GM18867 (cell line): Measurements from ENCODE around the gene PPCS.
"Not testable (repeated sequence)": the region's sequence is repeated elsewhere in the genome, so short reads cannot be mapped to it uniquely, and the experiment has no call there.

Source experiments
- ATAC-seq: cut with Tn5 transposase; IDR thresholded peaks from one replicate; pipeline ENCODE4 v1.9.1; 2021; ENCODE audit warnings: mild to moderate bottlenecking, moderate library complexity; ENCODE audit not compliant: unreplicated experiment

The PPCS gene

DNA sequence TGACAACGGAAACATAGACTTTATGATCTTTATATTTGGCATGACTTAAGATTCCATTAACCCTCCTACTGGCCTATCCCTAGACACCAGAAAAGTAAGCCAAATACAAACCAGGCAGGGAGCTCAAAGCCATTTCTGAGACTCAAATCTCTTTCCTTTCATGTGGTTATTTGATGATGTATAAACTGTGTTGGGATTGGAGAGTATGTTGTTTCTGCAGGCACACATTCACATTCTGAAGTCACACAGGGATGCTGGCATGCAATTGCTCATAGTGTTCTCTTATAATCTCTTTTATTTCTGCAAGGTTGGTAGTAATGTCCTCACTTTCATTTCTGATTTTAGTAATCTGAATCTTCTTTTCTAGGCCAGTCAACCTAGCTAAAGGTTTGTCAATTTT is 6.3 kb upstream of the PPCS start:
- no peak for ATAC-seq

DNA sequence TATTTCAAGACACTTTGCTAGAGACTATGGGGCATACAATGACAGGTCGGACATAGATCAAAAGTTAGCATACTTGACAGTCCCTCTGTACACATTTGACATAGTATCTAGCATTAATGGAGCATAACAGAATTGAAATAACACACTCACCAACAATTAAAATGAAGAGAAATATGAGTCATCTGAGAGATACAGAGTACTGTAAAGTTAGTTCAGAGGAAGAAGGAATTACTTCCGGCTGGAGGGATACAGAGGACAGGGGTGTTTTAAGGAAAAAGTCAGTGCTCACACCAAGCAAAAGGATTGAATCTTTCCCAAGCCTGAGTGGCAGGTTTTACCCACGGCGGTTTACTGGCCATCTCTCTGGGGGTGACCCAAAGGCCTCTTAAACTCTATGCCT is 3.0 kb upstream of the PPCS start:
- no peak for ATAC-seq

DNA sequence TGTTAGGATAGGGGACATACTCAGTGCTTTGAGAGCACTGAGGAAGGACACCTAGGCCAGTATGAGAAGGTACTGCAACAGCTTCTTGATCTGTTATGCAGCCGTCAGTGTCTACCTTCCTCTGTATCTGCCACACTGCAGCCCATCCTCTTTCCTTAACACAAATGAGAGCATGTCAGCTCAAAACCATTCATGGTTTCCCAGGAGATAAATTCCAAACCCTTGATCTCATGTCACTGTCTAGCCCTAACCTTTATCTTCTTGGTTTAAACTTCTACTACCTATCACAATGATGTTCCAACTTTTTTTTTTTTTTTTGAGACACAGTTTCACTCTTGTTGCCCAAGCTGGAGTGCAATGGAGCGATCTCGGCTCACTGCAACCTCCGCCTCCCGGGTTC is 1.9 kb upstream of the PPCS start:
- no peak for ATAC-seq

DNA sequence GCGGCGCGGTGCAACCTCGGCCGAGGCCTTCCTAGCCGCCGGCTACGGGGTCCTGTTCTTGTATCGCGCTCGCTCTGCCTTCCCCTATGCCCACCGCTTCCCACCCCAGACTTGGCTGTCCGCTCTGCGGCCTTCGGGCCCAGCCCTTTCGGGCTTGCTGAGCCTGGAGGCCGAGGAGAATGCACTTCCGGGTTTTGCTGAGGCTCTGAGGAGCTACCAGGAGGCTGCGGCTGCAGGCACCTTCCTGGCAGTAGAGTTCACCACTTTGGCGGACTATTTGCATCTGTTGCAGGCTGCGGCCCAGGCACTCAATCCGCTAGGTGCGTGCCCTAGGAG is 379 bp downstream of the PPCS start:
- ATAC-seq: peak; percentile 72

DNA sequence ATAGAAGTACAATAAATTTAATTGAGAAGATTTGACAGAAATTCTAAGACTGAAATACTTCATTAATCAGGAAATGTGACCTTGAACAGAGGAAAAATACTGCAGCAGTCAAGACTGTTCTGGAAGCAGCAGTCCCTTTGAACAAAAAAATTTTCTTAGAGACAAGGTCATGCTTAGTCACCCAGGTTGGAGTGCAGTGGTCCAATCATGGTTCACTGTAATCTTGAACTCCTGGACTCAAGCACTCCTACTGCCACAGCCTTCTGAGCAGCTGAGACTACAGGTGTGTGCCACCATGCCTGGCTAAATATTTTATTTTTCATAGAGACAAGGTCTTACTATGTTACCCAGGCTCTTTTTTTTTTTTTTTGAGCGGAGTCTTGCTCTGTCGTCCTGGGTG is 4.9 kb downstream of the PPCS start:
- ATAC-seq: no peak

DNA sequence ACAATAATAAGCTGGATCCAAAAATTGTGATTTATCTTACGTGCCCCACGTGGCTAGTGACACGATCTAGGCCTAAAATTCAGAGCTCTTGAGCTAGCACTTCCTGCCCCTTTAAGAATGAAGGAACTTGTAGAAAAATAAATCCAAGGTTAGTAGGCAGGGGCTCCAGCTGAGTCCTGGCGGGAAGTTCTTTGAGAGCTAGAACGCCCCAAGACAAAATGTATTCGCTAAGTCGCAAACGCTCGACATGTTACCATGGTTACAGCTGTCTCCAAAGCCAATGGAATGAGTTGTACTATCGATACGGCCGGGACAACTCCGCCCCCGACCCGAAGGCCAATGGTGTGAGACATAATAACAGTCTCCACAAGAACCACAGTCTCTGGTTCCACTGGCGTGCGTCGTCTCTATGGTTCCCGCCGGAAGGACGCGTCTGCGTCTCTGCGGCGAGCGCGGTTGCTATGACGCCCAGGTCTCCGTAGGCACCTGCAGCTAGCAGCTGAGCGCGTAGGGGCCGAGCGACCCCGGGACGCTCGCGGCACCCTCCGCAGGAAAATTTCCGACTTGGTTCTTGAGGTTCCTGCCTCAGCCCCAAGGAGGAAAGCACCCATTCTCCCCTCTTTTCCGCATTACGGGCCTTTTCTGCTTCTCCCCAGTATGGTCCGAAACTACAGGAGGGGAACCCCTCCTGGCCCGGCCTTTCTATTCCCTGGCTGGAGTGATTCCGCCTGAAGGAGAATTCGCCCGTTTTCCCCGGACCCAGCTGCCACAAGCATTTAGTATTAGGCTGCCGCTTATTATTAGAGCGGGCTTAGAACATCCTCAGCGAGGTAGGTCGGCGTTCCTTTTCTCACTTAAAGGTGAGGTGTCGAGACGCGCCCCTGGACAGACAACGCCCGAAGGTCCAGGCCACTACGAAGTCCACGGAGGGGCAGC is 6.8 kb downstream of the PPCS start, which contains the start of gene CCDC30:
Gene CCDC30 (plus strand): TSS at position 459 of the 936 bp plus-strand sequence. CDS start 17,266 bp downstream, outside the sequence.
- peak; percentile 98 for ATAC-seq

DNA sequence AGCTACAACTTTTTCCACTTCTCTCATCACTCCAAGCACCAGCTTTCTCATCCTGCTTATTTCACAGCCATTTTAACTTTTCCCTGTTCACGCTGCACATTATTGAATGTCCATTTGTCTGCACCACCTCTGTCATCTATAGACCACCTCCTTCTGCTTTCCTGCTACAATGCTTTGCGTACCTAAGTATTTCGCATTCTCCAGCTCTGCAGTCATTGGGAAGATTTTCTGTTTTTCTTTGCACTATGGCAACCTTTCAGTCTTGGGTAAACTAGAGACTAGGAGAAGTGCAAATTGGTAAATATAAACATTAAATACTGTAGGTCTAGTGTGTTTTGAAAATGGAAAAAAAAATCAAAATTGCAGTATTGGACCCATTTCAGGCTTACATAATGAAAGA is 7.6 kb downstream of the PPCS start:
- ATAC-seq: no peak

DNA sequence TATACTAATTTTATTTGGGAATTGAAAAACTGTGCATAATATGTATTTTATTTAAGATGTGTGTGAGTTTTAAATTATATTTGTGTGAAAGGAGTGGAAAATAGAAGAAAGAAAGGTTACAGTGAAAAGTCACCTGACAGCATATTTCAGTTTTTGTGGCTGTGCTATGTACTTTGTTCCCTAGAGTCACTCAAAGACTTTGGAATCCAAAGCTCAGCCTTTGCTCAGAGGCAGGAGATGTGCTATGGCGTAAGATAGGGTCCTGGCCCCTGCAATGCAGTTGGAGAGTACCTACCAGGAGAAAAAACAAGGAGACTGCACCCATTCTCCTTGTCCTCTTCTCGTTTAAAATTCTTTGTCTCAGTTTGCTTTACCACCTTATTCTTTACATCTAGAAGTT is 9.7 kb downstream of the PPCS start:
- no peak for ATAC-seq

DNA sequence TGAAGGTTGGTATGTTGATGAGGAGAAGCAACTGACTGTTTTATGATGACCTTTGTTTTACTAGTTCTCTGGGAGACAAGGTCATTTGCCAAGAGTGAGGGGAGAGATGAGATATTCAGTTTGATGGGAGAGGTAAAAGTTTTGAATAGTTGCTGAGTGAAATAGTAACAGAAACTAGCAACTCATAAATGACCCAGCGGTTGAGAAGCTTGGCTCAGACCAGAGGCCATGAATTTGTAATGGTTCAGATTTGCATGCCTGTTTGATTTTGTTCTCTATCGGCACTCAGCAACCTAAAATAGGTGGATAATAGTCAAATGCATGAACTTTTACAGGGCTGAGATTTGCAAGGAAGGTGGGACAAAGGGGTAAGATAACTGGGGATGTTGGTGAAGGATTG is 13.4 kb downstream of the PPCS start:
- ATAC-seq: peak; percentile 48

DNA sequence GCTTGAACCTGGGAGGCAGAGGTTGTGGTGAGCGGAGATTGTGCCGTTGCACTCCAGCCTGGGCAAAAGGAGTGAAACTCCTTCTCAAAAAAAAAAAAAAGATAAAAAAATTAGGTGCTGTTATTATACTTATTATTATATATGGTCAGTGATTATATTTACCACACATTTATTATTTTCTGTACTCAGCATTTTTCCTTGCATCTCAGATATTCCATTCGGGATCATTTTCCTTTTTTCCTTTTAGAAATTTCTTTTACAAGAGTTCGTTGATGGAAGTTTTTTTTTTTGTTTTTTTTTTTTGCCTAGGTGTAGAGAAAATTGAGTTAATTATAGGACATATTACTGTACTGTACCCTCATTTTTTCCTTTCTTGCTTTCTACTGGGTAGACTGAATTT is 20.3 kb downstream of the PPCS start:
- ATAC-seq: no peak

DNA sequence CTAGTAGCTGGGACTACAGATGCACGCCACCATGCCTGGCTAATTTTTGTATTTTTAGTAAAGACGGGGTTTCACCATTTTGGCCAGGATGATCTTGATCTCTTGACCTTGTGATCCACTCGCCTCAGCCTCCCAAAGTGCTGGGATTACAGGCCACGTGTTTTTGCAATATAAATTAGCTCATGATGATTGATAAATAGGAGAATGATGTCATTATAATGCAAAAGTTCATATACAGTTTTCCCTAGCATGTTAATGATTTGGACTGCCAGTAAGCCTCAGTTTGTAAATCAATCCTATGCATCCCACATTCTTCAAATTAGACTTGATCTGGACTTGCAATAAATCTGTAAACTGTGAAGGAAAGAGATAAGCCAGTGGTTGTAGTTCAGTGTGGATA is 21.0 kb downstream of the PPCS start:
- ATAC-seq: not testable (repeated sequence)

DNA sequence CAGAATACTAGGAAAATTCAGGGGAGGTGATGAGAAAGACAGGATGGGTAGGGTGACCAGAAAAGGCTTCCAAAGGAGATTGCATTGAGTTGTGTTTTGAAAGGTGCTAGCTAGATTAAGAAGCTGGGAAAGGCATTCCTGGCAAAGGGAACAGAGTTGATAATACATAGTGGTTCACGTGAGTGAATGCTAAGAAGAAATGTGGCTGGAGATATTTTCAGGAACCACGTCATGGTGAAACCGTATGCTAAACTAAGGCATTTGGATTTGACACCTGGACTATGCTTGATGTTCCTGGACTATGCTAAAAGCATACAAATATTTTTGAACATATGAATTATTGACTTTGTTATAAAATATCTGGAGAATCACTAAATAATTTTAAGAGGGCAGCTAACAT is 21.4 kb downstream of the PPCS start:
- no peak for ATAC-seq

DNA sequence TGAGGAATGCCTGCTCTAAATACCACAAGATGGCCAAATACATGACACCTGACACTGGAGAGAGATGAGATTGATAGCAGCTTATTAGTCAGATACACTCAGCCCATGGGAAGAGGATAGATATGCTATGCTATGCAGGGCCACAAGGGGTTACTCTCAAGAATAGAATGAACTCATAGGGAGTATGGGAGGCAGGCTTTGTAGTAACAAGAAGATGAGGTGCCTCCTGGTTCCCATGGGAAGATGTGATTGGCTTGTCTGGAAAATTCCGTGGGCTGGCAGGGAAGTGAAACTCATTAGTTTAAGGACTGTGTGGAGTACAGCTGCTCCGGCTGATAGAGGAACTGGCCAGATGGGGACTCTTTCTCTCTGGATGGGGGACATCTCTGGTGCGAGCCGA is 23.3 kb downstream of the PPCS start:
- no peak for ATAC-seq

DNA sequence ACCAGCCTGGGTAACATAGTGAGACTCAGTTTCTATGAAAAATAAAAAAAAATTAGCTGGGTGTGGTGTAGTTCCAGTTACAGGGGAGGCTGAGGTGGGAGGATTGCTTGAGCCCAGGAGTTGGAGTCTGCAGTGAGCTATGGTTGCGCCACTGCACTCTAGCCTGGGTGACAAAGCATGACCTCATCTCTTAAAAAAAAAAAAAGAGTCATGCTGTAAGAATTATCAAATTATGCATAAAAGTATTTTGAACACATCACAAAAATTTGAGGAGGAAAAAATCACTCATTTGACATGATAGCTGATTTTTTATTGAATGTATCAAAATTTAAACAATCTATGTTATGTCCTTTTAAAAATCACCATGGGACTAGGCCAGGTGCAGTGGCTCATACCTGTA is 24.6 kb downstream of the PPCS start:
- ATAC-seq: no peak

DNA sequence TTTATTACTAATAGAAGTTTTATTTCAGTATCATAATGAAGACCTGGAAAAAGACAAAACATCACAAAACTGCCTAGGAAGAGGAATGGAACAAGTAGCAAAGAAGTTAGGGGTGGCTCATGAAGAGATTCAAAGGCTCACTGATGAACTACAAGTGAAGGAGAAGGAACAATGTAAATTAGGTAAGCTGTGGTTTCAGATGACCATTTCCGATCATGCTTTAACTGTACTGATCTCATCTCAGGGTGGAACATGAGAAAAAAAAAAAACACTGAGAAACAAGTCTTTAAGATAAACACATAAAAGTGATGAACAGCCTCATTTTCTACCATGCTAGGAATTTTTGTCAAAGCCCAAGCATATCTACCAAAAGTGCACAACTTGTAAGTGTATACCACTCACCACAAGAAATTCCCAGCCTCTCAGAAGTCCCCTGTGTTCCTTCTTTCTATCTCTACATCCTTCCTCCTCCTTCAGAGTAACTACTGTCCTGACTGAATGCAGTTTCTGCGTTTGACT is 26.4 kb downstream of the PPCS start:
- no peak for ATAC-seq

DNA sequence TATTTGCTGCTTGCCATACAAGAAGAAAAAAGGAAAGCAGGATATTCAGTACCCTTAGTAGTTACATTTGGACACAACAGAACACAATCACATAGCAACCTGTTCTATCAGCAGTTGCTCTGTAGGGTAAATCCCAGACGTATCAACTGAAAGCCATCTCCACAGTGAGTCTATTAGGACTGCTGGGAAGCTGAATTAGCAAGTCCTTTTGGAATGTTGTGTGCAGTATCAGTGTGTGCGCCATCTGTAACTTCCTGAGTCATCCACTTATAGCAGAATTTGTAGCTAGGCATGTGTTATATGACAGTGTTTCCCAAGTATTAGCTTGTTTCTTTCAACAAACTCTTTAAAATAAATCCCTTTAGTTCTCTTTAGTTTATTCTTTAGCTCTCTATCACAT is 28.0 kb downstream of the PPCS start:
- ATAC-seq: no peak

DNA sequence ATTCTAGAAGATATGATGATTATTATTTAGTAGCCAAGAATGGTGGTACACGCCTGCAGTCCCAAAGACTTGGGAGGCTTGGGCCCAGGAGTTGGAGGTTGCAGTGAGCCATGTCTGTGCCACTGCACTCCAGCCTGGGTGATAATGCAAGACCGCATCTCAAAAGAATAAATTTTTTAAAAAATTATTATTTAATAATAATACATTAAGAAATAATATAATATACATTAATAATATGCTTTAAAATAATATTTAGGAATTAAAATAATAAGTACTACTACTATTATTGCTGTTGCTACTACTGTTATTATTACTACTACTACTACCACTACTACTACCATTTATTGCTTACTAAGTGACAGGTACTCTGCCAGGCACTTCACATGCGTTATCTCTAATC is 33.9 kb downstream of the PPCS start:
- no peak for ATAC-seq

DNA sequence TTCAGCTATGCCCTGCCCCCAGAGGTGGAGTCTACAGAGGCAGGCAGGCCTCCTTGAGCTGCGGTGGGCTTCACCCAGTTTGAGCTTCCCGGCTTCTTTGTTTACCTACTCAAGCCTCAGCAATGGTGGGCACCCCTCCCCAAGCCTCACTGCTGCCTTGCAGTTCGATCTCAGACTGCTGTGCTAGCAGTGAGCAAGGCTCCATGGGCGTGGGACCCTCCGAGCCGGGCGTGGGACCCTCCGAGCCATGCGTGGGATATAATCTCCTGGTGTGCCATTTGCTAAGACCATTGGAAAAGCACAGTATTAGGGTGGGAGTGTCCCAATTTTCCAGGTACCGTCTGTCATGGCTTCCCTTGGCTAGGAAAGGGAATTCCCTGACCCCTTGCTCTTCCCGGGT is 45.7 kb downstream of the PPCS start:
- ATAC-seq: not testable (repeated sequence)

DNA sequence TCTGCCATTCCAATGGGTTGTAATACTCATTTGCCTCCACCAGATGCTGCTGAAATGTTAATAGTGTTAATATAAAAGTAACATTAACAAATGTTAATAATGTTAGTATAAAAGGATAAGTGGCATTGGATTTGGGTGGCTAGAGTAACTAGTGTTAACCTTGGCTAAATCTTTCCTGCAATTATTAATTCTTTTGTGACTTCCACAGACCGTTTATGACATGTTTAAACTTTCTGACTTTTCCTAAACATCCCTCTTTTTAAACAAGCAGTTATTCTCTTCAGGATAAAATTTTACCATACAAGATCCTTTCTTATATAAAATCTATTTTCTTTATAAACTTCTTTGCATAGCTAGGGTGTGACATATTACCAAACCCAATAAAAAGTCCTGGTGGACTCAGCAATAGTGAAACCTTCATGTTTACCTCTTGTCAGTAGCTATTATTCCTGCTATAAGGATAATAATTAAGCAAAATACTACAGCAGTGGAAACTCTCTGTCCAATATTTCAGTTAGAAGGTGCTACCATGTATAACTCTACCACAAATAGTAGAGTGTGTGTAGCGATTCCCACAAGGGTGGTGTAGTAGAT is 48.3 kb downstream of the PPCS start:
- ATAC-seq: no peak

DNA sequence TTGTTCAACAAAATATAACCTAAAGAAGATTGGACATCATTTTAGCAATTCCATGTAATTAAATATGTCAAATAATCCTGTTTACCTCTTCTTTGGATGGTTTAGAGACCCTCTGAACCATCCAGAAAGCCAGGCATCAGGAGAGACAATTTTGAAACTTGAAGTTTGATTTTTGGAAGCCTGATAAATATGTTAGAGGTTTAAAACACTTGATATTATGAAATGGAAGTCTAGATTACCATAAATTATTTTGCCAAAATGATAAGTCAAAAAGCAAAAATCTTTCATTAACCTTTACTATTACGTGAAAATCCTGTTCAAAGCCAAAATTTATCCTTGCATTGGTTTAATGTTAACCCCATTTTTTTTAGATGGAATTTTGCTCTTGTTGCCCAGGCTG is 50.2 kb downstream of the PPCS start:
- ATAC-seq: no peak
